Measurements from ENCODE around the gene ACSM2B.
"Not testable (repeated sequence)": the region's sequence is repeated elsewhere in the genome, so short reads cannot be mapped to it uniquely, and the experiment has no call there.

ACSM2B gene, protein sequence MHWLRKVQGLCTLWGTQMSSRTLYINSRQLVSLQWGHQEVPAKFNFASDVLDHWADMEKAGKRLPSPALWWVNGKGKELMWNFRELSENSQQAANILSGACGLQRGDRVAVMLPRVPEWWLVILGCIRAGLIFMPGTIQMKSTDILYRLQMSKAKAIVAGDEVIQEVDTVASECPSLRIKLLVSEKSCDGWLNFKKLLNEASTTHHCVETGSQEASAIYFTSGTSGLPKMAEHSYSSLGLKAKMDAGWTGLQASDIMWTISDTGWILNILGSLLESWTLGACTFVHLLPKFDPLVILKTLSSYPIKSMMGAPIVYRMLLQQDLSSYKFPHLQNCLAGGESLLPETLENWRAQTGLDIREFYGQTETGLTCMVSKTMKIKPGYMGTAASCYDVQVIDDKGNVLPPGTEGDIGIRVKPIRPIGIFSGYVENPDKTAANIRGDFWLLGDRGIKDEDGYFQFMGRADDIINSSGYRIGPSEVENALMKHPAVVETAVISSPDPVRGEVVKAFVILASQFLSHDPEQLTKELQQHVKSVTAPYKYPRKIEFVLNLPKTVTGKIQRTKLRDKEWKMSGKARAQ

DNA sequence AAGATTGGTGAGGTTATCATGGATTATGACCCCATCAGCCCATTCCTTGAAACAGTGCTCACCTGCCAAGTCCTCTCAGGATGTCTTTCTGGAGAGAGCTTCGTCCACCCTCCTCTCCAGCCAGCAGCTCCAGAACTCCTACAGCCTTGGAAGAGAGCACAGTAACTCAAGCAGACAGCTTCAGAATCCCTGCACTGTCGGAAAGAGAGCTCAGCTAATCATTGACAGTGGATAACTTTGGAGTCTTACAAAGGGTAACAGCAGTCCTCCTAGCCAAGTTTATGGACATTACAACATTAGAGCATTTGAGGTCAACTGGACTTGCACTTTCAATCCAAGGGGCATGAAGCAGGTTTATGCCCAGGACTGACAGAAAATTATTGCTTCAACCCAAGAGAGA is at the start of gene ACSM2B:
Gene ACSM2B (minus strand): TSS at position 223 of the 400 bp plus-strand sequence. CDS start 11,522 bp downstream, outside the sequence.
- not testable (repeated sequence) for DNase-seq (ENCODE audit: low read depth)

DNA sequence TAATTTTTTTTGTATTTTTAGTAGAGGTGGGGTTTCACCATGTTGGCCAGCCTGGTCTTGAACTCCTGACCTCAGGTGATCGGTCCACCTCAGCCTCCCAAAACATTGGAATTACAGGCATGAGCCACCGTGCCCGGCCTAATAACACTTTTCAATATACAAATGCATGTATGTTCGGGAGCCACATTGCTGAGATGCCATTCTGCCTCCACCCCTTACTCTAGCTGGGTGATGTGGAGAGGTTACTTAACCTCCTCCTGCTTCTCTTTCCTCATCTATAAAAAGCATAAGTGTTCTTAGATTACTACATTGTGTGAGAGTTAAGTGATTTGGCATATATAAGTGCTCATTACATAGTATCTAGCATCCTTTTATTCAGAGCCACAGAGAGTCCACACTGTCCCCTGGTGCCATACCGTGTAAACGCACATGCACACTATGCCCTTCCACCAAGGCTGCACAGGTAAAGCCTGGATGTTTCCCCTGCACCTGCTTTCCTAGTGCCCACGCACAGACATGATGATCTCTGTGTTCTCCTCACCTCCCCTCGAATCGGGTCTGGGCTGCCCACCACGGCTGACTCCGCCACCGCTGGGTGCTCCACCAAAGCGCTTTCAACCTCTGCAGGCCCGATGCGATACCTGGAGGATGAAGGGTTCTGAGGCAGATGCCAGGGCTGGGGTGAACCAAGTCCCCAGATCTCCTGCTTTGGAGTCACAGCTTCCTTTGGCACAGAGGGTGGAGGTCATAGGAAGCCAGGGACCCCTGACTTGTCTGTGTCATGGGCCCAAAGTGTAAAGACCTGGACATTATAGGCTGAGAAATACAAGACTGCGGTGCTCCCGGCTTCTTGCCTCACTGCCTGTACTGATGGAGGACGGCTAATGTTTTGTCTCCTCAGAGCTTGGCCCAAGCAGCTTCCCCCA is 49.0 kb upstream of the ACSM2B start:
- no peak for DNase-seq (ENCODE audit: low read depth)

DNA sequence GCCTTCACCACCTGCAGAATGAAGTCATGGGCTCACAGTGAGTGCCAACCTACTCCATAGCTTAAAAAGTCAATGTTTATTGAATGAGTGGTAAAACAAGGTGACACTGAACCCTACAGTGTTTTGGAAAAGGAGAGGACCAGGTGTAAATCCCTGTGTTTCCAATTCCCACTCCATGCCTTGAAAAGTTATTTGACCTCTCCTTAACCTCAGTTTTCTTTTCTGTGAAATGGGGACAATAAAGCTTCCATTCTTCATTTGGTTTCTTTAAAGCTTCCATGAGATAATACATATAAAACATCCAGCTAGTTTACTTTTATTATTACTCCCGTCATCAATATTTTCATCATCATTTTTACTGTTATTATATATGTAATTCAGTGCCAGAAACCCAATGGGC is 48.0 kb upstream of the ACSM2B start:
- no peak for DNase-seq (ENCODE audit: low read depth)

DNA sequence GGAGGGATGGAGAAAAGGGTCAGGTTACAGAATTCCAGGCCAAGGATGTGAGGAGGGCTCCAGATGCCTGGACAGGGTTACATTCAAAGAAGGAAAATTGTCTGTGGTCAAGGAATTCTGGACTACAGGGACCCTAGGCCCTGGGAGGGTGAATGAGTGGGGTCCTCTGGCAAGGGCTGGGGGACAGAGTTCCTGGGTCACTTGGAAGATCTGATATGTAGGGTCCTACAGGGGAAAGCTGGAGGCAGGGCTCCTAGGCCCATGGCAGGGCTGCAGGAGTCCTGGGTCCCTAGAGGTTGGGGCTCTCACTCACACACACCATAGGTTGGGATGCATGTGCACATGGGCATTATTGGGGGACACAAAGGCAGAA is 46.3 kb upstream of the ACSM2B start:
- no peak for DNase-seq (ENCODE audit: low read depth)

DNA sequence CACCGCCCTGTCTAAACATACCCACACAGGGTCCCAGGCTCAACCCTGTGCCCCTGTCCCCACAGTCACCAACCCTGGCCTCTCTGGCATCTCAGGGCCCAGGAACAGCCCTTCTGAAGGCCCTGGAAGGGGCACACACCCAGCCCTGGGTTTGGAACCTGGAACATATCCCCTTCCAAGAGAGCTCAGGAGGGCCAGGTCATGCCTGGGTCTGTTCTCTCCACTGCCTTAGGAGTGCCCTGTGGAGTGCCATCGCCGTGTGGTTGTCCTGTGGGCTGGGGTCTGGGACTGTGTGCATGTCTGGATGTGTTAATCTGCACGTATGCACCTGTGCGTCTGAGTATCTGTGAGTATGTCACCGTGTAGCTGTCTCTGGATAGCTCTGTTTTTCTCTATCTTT is 45.2 kb upstream of the ACSM2B start:
- DNase-seq (ENCODE audit: low read depth): no peak

DNA sequence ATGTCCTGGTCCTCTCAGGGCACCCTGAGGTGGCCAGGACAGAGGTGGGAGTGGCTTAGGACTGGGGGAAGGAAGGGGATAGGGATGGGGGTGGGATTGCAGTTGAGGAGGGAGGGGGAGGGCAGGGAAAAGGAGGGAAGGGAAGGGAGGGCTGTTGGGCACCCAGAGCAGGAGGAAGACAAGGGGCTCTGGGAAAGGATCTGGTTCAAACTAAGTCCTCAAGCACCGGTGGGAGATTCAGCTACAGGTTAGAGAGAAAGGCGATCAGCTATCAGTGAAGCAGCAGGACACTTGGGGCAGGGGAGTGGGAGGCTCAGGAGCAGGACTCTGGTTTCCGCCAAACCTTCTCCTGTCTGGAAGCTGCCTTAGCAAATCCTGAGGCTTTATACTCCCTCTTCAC is 44.6 kb upstream of the ACSM2B start:
- no peak for DNase-seq (ENCODE audit: low read depth)

DNA sequence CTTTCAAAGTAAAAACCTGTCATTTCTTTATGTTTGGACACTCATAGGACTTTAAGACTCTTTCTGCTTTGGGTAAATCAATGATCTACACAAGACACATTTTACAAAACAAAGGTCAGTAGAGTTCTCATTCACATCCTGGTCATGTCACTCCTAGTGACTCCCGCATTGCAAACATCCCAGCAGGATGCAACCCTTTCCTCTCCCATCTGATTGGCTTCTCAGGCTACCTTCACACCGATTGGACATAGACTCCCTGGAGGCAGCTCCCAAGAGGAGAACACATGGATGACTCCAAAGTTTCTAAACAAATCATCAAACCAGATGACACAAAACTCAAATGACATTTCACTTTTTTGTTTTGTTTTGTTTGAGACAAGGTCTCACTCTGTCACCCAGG is 43.8 kb upstream of the ACSM2B start:
- no peak for DNase-seq (ENCODE audit: low read depth)

DNA sequence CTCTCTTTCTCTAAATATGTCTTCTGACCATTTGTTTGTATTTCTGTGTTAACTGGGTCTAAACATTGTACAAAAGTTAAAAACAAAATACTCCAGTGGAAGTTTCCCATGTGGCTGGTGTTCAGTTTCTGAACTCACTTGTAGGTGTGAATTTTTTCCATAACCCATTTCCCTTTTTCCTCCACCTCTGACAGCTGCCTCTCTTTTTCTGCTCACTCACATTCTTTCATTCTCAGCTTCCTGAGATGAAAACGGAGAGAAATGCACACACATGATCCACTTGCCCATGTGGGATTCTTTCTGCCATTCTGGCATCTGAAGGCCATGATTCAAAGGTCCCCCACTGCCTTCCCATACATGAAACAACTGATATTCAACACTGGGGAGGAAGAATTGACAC is 41.1 kb upstream of the ACSM2B start:
- no peak for DNase-seq (ENCODE audit: low read depth)

DNA sequence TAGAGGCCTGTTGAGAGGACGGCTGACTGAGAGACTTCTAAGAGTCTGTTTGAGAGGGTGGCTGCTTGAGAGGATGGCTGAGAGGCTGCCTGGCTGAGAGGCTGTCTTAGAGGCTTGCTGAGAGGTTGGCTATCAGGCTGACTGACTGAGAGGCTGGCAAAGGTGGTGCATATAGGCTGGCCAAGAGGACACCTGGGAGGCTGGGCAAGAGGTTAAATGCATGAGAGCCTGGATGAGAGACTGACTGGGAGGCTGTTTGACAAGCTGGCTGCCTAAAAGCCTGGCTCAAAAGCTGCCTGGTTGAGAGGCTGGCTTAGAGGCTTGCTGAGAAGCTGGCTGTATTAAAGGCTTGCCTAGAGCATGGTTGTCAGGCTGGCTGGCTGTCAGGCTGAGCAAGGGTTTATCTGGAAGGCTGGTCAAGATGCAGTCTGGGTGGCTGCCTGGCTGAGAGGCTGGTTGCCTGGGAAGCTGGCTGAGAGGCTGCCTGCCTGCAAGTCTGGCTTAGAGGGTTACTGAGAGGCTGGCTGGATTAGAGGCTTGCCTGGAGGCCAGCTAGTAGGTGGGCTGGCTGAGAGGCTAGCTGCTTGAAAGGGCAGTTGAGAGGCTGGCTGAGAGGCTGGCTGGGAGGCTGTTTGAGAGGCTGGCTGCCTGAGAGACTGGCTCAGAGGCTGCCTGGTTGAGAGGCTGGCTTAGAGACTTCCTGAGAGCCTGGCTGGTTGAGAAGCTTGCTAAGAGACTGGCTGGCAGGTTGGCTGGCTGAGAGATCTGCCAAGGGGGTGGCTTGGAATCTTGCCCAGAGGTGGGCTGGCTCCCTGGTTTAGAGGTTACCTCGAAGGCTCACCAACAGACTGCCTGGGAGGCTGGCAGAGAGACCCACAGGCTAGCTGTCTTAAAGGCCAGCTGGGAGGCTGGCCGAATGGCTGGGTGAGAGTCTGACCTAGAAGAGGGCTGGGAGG is 38.3 kb upstream of the ACSM2B start:
- DNase-seq (ENCODE audit: low read depth): no peak

DNA sequence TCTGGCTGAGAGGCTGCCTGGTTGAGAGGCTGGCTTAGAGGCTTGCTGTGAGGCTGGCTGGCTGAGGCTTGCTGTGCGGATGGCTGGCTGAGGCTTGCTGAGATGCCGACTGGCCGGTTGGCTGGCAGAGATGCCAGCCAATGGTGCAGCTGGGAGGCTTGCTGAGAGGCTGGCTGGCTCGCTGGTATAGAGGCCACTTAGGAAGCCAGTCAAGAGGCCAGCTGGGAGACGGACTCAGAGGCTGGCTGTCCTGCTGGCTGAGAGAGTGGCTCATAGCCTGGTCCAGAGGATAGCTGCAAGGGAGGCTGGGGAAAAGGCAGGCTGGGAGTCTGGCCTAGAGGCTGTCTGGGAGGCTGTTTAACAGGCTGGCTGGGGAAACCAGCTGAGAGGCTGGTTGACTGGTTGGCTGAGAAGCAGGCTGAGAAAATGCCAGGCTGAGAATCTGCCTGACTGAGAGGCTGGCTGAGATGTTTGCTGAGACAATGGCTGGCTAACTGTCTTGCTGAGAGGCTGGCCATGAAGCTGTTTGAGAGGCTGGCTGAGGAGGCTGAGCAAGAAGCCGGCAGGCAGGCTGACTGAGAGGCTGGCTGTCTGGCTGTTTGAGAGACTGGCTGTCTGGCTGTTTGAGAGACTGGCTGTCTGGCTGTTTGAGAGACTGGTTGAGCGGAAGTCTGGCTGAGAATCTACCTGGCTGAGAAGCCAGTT is 37.5 kb upstream of the ACSM2B start:
- DNase-seq (ENCODE audit: low read depth): no peak

DNA sequence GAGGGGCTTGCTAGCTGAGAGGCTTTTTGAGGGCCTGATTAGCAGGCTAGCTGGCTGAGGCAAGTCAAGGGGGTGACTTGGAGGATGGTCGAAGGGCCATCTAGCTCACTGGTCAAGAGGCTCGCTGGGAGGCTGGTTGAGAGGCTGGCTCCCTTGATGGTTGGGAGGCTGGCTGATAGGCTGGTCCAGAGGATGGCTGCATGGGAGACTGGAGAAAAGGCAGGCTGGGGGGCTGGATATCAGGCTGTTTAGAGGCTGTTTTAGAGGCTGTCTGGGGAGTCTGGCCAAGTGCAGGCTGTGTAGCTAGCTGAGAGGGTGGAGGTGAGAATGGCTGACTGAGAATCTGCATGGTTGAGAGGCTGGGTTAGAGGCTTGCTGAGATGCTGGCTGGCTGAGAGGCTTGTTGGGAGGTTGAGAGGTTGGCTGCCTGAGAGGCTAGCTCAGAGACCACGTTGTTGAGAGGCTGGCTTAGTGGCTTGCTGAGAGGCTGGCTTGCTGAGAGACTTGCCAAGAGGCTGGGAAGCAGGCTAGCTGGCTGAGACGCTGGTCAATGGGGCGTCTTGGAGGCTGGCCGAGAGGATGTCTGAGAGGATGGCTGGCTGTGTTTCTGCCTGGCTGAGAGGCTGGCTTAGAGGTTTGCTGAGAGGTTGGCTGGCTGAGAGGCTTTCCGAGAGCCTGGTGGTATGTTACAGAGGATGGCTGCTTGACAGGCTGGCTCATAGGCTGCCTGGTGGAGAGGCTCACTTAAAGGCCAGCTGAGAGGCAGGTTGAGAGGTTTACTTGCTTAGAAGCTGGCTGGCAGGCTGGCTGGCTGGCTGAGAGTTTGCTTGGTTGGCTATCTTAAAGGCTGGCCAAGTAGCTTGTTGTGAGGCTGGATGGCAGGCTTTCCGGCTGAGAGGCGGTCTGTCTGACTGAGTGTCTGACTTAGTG is 36.6 kb upstream of the ACSM2B start:
- no peak for DNase-seq (ENCODE audit: low read depth)

DNA sequence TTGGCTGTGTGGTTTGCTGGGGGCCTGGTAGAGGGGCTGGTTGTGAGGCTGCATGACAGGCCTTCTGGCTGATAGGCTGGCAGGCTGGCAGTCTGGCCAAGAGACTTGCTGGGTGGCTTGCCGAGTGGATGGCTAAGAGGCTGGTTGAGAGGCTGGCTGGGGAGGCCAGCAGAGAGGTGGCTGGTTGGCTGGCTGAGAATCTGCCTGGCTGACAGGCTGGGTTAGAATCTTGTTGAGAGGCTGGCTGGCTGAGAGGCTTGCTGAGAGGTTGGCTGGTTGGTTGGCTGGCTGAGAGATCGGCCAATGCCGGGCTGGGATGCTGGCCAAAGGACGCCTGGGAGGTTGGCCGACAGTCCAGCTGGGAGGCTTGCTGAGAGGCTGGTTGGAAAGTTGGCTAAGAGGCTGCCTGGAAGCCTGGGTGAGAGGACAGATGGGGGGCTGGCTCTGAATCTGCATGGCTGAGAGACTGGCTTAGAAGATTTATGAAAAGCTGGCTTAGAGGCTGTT is 35.9 kb upstream of the ACSM2B start:
- no peak for DNase-seq (ENCODE audit: low read depth)

DNA sequence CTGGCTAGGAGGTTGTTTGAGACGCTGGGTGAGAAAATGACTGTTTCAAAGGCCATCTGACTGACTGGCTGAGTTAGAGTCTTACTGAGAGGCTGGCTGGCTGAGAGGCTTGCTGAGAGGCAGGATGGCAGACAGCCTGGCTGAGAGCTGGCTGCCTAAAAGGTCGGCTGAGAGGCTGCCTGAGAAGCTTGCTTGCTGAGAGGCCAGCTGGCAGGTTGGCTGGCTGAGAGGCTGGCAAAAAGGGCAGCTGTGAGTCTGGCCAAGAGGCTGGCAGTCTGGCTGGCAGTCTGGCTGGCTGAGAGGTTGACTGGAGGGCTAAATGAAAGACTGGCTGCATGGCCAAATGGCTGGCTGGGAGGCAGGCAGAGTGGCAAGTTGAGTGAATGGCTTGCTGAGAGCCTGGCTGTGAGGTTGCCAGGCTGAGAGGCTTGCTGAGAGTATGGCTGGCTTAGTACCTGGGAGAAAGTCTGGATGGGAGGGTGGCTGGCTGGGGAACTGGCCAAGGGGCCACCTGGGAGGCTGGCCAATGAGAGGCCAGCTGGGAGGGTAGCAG is 35.3 kb upstream of the ACSM2B start:
- DNase-seq (ENCODE audit: low read depth): no peak

DNA sequence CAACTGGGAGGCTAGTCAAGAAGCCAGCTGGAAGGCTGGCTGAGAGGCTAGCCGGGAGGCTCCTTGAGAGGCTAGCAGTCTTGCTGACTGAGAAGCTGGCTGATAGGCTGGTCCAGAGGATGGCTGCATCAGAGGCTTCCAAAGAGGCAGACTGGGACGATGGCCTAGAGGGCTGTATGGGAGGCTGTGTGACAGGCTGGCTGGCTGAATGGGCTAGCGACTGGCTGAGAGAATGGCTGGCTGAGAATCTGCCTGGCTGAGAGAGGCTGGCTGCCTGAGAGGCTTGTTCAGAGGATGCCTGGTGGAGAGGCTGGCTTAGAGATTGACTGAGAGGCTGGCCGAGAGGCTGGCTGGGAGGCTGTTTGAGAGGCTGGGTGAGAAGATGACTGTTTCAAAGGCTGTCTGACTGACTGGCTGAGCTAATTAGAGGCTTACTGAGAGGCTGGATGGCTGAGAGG is 34.8 kb upstream of the ACSM2B start:
- DNase-seq (ENCODE audit: low read depth): no peak

DNA sequence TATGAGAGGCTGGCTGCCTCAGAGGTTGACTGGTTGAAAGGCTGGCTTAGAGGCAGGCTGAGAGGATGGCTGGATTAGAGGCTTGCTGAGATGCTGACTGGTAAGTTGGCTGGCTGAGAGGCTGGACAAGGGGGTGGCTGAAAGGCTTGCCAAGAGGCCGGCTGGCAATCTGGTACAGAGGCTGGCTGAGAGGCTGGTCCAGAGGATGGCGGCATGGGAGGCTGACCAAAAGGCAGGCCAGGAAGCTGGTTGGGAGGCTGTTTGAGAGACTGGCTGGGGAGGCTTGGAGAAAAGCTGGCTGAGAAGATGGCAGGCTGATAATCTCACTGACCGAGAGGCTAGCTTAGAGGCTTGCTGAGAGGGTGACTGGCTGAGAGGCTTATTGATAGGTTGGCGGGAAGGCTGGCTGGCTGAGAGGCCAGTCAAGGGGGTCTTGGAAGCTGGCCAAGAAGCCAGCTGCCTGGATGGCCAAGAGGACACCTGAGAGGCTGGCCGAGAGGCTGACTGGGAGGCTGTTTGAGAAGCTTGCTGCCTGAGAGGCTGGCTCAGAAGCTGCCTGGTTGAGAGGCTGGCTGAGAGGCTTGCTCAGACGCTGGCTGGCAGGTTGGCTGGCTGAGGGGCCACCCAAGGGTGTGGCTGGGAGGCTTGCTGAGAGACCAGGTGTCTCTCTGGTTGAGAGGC is 34.2 kb upstream of the ACSM2B start:
- no peak for DNase-seq (ENCODE audit: low read depth)

DNA sequence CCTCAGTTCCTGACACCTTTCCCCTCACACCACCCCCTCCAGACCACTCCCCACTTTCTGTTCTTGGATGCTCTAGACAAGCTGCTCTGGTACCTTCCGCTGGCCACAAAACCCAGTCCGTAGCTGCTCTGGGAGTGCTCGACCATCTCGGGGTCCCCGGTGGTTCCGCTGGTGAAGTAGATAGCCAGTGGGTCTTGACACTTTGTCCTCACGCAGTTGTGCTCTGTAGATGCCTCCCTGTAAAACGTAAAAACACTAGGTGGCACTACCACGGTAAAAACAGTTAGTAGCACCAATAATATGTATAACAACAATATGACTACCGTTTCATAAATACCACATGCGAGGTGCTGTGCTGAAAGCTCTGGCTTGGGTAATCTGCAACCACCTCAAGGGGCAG is 26.0 kb upstream of the ACSM2B start:
- not testable (repeated sequence) for DNase-seq (ENCODE audit: low read depth)

DNA sequence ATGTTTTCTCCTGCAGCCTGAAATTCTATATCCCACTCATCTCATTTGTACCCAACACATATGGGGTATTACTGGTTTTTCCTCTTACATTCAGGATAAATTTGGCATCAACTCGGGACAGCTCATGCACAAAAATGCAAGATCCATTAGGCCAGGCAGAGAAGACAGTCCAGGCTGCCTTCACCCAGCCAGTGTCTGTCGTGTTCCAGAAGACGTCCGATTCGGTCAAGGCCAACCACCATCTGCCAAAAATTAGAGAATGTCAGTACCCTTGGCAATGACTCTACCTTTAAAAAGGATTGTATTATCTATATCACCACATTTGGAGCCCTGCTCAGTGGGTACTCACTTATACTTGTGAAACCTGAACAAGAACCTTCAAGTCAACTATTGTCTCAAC is 23.3 kb upstream of the ACSM2B start:
- not testable (repeated sequence) for DNase-seq (ENCODE audit: low read depth)

DNA sequence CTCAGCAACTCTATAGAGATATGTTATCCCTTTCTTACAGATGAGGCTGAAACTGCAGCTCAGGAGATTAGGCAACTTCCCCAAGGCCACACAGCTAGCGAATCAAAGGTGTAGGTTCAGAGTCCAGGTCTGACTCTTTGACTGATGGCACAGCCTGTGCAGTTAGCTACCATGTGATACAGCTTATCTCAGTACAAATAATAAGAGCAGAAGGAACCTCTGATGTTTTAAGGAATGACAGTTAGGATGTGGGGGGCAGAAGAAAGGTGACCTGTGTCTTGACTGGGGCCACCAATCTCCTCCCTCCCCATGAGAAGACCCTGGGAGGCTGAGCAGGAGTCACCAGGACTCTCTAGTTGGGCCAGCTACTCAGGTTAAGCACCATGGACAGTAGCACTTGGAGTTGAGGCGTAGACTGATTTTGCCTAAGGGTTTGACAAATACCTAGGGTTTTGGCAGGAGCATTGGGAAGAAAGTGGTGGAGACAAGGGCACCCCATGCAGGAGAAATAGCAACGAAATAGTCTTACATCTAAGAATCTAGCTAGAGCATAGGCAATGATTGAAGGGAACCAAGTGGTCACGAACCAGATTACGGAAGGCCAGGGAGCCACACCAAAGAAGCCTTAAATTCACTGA is 22.8 kb upstream of the ACSM2B start:
- no peak for DNase-seq (ENCODE audit: low read depth)

Data from non-pigmented ciliary epithelial cell (primary cell).